C4-2B (cell line): ENCODE measurements around the gene LTBP1.

Experiments used
- CTCF ChIP-seq: fragments of 450-650 bp; conservative IDR thresholded peaks from 2 replicates; pipeline ENCODE4 v1.5.1; 2017; ENCODE audit warnings: mild to moderate bottlenecking
- ZFX ChIP-seq: fragments of 450-650 bp; IDR thresholded peaks from 2 replicates; pipeline ENCODE4 v1.6.1; 2017

GRCh38 chr2:33229646-33230045 lies 282.9 kb downstream of the LTBP1 start:
- TF ChIP-seq CTCF (no peak), ZFX (no peak)
